CD1c-positive myeloid dendritic cell (primary cell): Measurements from ENCODE around the gene ARHGAP8.
"Not testable (repeated sequence)": the region's sequence is repeated elsewhere in the genome, so short reads cannot be mapped to it uniquely, and the experiment has no call there.

Experiments
- DNase-seq: peaks from one replicate; pipeline ENCODE4 v3.0.0-alpha.2; 2016; ENCODE audit errors: extremely low spot score

Gene ARHGAP8

DNA sequence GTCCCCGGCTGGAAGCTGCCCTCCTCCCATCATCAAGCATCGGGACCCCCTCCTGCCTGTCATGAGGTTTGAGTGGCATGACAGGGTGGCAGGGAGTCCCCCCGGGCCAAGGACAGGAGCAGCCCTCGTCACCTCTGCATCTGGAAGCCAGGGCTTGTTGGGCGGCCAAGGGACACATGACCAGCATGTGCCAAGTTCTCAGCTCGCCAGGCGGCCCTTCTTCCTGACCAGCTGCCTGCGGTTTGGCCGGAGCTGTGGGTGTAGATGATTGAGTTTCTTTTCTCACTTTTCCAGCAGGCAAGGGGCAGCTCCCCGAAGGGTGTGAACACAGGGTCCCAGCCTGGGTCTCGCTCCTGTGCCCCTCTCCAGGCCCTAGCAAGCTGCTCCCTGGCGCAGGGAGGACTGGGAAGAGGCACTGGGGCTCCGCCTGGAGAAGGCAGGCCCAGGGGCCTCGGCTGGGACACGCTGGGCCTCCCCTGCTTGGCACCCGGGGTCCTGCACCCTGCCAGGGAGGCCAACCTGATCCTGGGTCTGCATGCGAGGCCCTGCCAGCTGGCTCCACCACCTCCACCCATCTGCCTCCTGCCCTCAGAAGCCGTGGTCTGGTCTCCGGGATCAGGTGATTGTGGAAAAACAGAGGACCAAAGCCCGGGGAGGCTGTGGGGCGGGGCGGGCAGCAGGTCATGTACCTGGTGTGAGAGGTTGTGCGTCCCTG, 13.4 kb downstream of the ARHGAP8 start:
- no peak for DNase-seq

GRCh38 chr22:44773082-44773481, 20.7 kb downstream of the ARHGAP8 start:
- no peak for DNase-seq

DNA sequence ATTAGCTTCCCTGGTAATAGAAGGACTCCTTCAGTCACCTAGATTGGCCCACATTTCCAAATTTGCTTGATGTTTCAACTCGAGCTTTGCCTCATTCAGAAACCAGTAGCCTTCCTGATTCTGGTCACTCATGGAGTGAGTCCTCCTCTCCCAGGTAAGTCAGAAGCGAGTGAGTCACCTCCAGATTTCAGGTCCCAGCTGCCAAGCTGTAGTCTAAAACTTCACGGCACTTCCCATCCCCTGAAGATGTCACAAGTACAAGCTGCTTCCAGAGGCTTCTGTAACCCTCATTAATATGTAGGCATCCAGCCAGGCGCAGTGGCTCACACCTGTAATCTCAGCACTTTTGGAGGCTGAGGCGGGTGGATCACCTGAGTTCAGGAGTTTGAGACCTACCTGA, 23.5 kb downstream of the ARHGAP8 start:
- DNase-seq, result no peak

- no peak for DNase-seq
Observed at GRCh38 chr22:44776605-44777363, 24.4 kb downstream of the ARHGAP8 start.

- no peak for DNase-seq
Observed at GRCh38 chr22:44777364-44777755, 25.0 kb downstream of the ARHGAP8 start.

- DNase-seq, result no peak
Observed at GRCh38 chr22:44780876-44781449, 28.6 kb downstream of the ARHGAP8 start.

GRCh38 chr22:44782363-44782963, 30.1 kb downstream of the ARHGAP8 start:
- DNase-seq, result no peak

GRCh38 chr22:44783091-44783490, 30.7 kb downstream of the ARHGAP8 start:
- DNase-seq, result no peak

DNA sequence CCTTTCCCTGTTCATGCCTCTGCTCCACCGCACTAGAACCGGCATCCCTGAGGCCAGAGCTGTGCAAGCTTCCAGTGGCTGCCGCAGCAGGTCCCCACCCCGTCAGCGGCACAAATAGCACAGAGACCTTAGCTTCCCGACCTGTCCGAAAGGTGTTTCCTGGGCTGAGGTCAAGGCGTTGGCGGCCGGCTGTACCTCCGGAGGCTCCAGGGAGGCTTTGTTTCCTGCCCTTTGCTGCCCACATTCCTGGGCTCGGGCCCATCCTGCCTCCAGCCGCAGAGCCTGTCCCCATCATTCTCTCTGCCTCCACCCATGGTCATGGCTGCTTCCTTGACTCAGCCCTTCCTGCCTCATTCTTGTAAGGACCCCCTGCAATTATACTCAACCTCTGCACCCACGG, 31.2 kb downstream of the ARHGAP8 start:
- no peak for DNase-seq

- DNase-seq, result no peak
Observed at GRCh38 chr22:44786136-44786535, 33.8 kb downstream of the ARHGAP8 start.

DNA sequence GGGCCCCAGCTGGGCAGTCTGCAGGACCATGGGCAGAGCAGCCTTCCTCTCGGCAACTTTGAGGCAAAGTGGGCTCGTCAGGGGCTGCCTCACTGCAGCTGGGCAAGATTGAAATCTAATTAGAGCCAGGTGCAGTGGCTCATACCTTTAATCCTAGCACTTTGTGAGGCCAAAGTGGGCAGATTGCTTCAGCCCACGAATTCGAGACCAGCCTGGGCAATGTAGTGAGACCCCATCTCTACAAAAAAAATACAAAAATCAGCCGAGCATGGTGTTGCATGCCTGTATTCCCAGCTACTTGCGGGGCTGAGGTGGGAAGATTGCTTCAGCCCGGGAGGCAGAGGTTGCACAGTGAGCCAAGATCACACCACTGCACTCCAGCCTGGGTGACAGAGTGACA, 34.2 kb downstream of the ARHGAP8 start:
- no peak for DNase-seq

DNA sequence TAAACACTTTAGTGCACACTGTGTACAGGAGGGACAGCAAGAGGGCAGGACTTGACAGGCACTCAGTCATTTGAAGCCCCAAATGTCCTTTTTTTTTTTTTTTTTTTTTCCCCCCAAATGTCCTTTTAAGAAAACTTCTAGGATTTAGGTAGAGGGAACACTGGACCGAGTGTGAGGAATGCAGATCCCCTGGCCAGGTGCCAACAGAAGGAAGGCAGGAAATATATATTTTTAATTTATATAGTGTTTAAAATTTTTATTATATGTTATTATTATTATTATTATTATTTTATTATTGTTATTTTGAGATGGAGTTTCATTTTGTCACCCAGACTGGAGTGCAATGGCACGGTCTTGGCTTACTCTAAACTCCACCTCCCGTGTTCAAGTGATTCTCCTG, 35.5 kb downstream of the ARHGAP8 start:
- no peak for DNase-seq

GRCh38 chr22:44793106-44793505, 40.7 kb downstream of the ARHGAP8 start:
- no peak for DNase-seq

DNA sequence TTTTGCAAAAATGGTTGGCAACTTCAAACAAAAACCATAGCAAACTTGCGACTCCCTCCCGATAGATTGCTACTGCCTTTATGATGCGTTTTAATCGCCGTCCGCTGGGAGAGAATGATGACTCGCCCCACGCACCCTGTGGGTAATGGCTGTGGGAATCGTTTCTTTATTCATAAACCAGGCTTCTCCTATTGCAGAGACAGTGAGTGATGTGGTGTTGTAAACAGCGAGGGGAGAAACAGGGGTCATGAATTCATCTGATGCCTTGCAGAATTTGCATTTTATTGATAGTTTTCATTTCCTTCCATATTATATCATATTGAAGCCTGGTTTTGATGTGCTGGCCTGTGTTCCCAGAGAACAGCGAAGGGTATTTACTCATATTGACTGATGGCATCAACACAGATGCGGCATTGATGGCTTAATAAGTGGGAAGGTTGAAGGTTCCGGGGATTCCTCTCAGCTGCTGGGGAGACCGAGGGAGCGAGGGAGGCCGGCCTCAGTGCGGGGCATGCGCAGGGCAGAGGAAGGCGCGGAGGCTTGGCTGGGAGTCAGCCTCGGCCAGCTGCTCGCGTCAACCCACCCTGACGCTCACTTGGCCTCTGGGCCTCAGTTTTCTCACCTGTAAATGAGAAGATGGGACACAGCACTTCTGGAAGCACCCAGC, 41.3 kb downstream of the ARHGAP8 start:
- no peak for DNase-seq

- no peak for DNase-seq
Observed at GRCh38 chr22:44795701-44796630, 43.6 kb downstream of the ARHGAP8 start.

GRCh38 chr22:44797181-44797725, 44.9 kb downstream of the ARHGAP8 start:
- DNase-seq, result no peak

DNA sequence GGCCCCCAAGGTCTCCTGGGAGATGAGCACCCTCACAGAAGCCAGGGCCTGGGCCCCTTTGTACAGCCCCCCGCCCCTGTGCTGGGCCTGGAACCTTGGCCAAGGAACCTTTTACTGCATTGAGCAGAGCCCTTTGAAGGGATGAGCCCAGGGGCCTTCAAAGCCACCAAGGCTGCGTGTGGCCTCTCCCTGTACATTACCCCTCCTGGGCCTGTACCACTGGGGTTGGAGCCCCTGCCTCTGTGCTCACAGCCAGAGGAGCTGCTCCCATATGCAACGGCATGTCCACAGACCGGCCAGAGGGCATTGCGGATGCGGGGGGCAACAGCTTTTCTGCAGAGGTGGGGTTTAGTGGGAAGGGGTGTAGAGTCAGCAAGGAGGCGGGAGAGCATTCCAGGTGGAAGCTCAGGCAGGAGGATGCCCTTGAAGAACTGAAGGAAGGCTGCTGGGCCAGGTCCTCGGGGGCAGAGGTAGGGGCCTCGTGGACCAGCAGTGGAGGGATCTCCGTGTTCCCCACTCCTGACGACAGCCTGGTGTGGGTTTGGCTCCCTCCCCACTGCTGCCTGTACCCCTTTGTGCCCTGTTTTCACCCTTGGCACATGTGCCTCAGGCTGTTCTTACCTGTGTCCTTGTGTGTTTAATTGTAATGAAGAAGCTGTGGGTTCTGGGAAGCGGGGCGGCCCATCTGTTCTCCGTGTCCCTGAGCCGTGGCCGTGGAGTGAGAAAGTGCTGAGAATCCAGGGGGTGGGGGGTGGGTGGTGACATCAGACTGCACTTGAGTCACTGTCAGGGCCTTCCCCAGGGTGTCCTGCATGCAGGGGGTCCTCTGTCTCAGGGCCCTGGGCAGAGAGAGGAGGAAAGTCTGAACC, 46.9 kb downstream of the ARHGAP8 start:
- no peak for DNase-seq

- not testable (repeated sequence) for DNase-seq
Observed at GRCh38 chr22:44799946-44800634, 47.7 kb downstream of the ARHGAP8 start.

- no peak for DNase-seq
Observed at GRCh38 chr22:44801476-44801875, 49.1 kb downstream of the ARHGAP8 start.
